SJCRH30 (cell line): Measurements from ENCODE around the gene VGLL4. TPM values are rescaled to one million over a fixed set of nuclear protein-coding genes. Genes with fewer than 3 reads are reported as not detected.

Experiments
- DNase-seq, 2 experiments: peaks; one replicate each; pipeline ENCODE4 v3.0.0-alpha.2; 2015 to 2020
- H3K27ac ChIP-seq: fragments of 250-450 bp; sonication (Bioruptor Pico); 2 replicates; pipeline ENCODE4 v1.5.1; 2020; ENCODE audit warnings: mild to moderate bottlenecking, moderate library complexity
- H3K27me3 ChIP-seq: fragments of 250-450 bp; sonication (Bioruptor Pico); 2 replicates; pipeline ENCODE4 v1.5.1; 2020; ENCODE audit warnings: mild to moderate bottlenecking, moderate library complexity
- H3K36me3 ChIP-seq: fragments of 250-450 bp; sonication (Bioruptor Pico); 2 replicates; pipeline ENCODE4 v1.5.1; 2020; ENCODE audit warnings: mild to moderate bottlenecking, moderate library complexity
- H3K4me1 ChIP-seq: fragments of 250-450 bp; sonication (Bioruptor Pico); 2 replicates; pipeline ENCODE4 v1.5.1; 2020; ENCODE audit warnings: mild to moderate bottlenecking, moderate library complexity
- H3K4me3 ChIP-seq: fragments of 250-450 bp; sonication (Bioruptor Pico); 2 replicates; pipeline ENCODE4 v1.5.1; 2020; ENCODE audit warnings: mild to moderate bottlenecking, moderate library complexity
- H3K9me3 ChIP-seq: fragments of 250-450 bp; sonication (Bioruptor Pico); replicated peaks from 2 replicates; pipeline ENCODE4 v1.5.1; 2020; ENCODE audit warnings: mild to moderate bottlenecking, moderate library complexity
- total RNA-seq: library from RNA; depleted of rRNA; stranded (reverse); fragments of >200 nt; shearing (Covaris generic); gene quantifications from 2 replicates; pipeline ENCODE4 v1.2.3, GENCODE V29; 2014

VGLL4 gene
- total RNA-seq, 1 experiment from 2014 or later, result 49.3 TPM

- no peak overlapping the region for H3K27ac ChIP-seq
- H3K9me3 ChIP-seq, result no peaks in the 10 kb centered on the region
- peaks cover 4% of the 10 kb centered on the region; the same call in 1 of the 2 replicates for H3K4me1 ChIP-seq
- H3K4me3 ChIP-seq, result no peak overlapping the region
- no peaks in the 10 kb centered on the region for H3K27me3 ChIP-seq
- H3K36me3 ChIP-seq, result peaks cover 10% of the 10 kb centered on the region
- DNase-seq, result no peak
These were observed 18.2 kb downstream of the VGLL4 start for GRCh38 chr3:11625376-11626083.

GRCh38 chr3:11624704-11625375 is 18.9 kb downstream of the VGLL4 start:
- H3K4me1 ChIP-seq, result peaks cover 4% of the 10 kb centered on the region; the same call in 1 of the 2 replicates
- H3K27ac ChIP-seq, result no peak overlapping the region
- H3K36me3 ChIP-seq, result peaks cover 10% of the 10 kb centered on the region
- H3K9me3 ChIP-seq, result no peaks in the 10 kb centered on the region
- no peaks in the 10 kb centered on the region for H3K27me3 ChIP-seq
- DNase-seq, result no peak
- no peak overlapping the region for H3K4me3 ChIP-seq

GRCh38 chr3:11624161-11624560 is 19.6 kb downstream of the VGLL4 start:
- no peak overlapping the region for H3K27ac ChIP-seq
- no peaks in the 10 kb centered on the region for H3K27me3 ChIP-seq
- H3K36me3 ChIP-seq, result peaks cover 10% of the 10 kb centered on the region
- peaks cover 4% of the 10 kb centered on the region; the same call in 1 of the 2 replicates for H3K4me1 ChIP-seq
- no peak for DNase-seq
- no peak overlapping the region for H3K4me3 ChIP-seq
- H3K9me3 ChIP-seq, result no peaks in the 10 kb centered on the region

DNA sequence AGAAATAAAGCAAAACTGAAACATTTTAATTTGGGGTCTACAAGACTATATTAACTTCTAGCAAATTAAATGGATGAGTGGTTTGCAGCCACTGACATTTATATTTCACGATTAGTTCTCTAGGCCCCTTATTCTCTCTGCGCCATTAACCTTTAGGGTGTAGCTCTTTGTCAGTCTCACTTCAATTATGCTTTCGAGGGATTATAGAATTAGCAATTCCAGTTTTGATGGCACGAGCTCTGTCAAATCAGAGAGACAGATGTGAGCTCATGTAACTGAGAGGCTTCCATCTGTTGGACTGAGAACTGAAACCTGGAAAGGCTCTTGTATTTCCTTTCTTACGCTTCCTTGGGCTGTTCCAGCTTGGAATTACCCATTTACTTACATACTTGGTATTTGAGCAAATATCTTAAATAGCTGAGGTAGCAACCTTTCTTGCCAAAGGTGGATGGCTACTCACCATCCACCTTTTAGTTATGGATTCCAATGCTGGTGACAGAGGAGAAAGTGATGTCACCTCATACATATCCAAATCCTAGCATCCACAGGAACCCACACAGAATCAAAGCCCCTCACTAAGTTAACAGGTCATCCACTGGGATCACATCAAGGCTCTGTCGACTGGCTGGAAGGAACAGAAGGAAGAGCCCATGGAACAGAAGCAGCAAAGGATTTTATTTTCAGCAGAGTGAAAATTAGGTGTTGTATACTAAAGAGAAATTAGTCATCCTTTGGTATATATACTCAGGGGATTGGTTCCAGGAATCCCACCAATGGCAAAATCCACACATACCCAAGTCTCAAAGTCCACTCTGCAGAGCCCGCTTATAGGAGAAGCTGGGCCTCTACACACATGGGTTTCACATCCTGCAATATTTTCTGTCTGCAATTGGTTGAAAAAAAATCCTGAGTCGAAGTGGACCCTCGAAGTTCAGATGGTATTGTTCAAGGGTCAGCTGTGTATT is 20.8 kb downstream of the VGLL4 start:
- Histone ChIP-seq H3K27ac (no peak overlapping the region), H3K4me3 (no peak overlapping the region), H3K27me3 (no peaks in the 10 kb centered on the region), H3K4me1 (no peaks in the 10 kb centered on the region), H3K9me3 (no peaks in the 10 kb centered on the region), H3K36me3 (peaks cover 10% of the 10 kb centered on the region)
- DNase-seq, result no peak

DNA sequence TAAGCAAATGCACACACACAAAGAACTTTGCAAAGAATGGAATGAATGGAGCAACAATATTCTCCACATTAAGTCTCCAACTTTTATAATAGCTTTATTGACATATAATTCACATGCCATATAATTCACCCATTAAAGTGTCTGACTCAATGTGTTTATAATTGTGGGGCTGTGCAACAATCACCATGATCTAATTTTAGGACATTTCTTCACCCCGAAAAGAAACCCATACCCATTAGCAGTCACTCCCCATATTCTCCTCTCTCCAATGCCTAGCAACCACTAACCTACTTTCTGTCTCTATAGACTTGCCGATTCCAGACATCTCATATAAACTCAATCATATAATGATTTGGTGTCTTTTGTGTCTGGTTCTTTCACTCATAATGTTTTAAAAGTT is 22.6 kb downstream of the VGLL4 start:
- H3K27me3 ChIP-seq, result no peaks in the 10 kb centered on the region
- no peak overlapping the region for H3K27ac ChIP-seq
- H3K9me3 ChIP-seq, result no peaks in the 10 kb centered on the region
- DNase-seq, result no peak
- no peaks in the 10 kb centered on the region for H3K4me1 ChIP-seq
- no peak overlapping the region for H3K4me3 ChIP-seq
- peaks cover 7% of the 10 kb centered on the region for H3K36me3 ChIP-seq

GRCh38 chr3:11619946-11620652 is 23.6 kb downstream of the VGLL4 start:
- Histone ChIP-seq H3K27me3 (no peaks in the 10 kb centered on the region), H3K36me3 (peaks cover 2% of the 10 kb centered on the region; the same call in 1 of the 2 replicates), H3K27ac (no peak overlapping the region), H3K4me1 (no peaks in the 10 kb centered on the region), H3K4me3 (no peak overlapping the region), H3K9me3 (no peaks in the 10 kb centered on the region)
- no peak for DNase-seq

DNA sequence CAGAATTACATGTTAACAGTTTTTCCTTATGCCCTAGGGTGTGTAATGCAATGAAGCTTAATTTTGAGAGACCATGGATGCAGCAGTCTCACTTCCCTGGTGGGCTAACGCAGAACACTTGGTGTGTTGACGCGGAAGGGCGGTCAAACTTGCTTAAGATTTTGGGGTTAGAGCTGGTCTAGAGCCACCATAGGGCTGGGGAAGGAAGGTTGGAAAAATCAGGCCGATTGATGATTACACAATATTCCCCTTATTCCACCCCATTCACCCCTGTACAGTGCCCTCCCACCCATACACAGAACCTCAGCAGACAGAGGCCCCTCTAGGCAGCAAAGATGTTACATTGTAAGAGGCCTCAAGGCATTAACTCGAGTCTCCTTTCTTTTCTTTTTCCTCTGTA is 24.3 kb downstream of the VGLL4 start:
- H3K9me3 ChIP-seq, result no peaks in the 10 kb centered on the region
- H3K27me3 ChIP-seq, result no peaks in the 10 kb centered on the region
- no peaks in the 10 kb centered on the region for H3K4me1 ChIP-seq
- no peaks in the 10 kb centered on the region for H3K36me3 ChIP-seq
- no peak overlapping the region for H3K4me3 ChIP-seq
- no peak overlapping the region for H3K27ac ChIP-seq
- no peak for DNase-seq

DNA sequence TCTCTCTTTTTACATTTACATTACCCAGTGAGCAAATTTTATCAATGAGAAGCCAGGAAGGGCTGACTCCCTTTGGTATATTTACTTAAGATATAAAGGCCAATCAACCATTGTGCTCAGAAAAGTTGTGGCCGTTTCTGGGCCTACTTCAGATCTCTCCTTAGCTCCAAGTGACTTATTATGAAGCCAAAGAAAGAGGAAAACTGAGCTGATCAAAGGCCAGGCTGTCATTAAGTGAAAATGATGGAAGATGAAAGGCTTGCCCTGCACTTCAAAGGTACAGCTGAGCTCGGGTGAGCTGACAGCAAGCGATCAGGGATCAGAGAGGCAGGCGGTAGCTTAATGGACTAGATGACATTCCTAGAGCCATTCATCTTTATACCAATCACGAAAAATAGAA is 24.8 kb downstream of the VGLL4 start:
- H3K4me1 ChIP-seq, result no peaks in the 10 kb centered on the region

DNA sequence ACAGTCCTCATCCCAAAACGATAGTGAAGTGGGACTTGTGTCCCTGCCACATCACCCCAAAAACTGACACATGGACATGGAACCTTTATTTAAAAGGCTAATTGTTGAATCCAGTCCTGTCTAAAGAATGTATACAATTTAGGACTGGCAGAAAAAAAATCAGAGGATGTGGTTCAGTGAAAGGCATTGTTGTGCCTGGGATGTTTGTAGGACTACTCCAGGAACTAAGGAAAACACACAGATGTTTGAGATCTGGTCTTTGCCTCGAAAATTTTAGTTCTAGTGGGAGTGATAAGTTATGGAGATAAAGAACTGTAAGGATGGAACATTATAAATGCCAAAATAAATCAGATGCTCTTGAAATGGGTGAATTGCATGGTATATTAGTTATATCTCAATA is 27.2 kb downstream of the VGLL4 start:
- DNase-seq, result no peak
- no peak overlapping the region for H3K4me3 ChIP-seq
- H3K36me3 ChIP-seq, result no peaks in the 10 kb centered on the region
- no peaks in the 10 kb centered on the region for H3K27me3 ChIP-seq
- peaks cover 11% of the 10 kb centered on the region for H3K4me1 ChIP-seq
- H3K9me3 ChIP-seq, result no peaks in the 10 kb centered on the region
- no peak overlapping the region for H3K27ac ChIP-seq

More for the DNA sequence above, 24.8 kb downstream of the VGLL4 start:
- H3K27me3 ChIP-seq, result no peaks in the 10 kb centered on the region
- no peaks in the 10 kb centered on the region for H3K9me3 ChIP-seq
- H3K4me3 ChIP-seq, result no peak overlapping the region
- H3K27ac ChIP-seq, result no peak overlapping the region
- no peak for DNase-seq
- no peaks in the 10 kb centered on the region for H3K36me3 ChIP-seq

- Histone ChIP-seq H3K4me3 (no peak overlapping the region), H3K27me3 (no peaks in the 10 kb centered on the region), H3K36me3 (no peaks in the 10 kb centered on the region), H3K27ac (no peak overlapping the region), H3K4me1 (peaks cover 25% of the 10 kb centered on the region), H3K9me3 (no peaks in the 10 kb centered on the region)
- peak in 1 of 2 experiments; percentile 31 for DNase-seq
These were observed 29.7 kb downstream of the VGLL4 start for GRCh38 chr3:11613851-11614487.

- Histone ChIP-seq H3K9me3 (no peaks in the 10 kb centered on the region), H3K27ac (no peak overlapping the region)
- no peak for DNase-seq
These were observed 30.4 kb downstream of the VGLL4 start for GRCh38 chr3:11613319-11613718.

DNA sequence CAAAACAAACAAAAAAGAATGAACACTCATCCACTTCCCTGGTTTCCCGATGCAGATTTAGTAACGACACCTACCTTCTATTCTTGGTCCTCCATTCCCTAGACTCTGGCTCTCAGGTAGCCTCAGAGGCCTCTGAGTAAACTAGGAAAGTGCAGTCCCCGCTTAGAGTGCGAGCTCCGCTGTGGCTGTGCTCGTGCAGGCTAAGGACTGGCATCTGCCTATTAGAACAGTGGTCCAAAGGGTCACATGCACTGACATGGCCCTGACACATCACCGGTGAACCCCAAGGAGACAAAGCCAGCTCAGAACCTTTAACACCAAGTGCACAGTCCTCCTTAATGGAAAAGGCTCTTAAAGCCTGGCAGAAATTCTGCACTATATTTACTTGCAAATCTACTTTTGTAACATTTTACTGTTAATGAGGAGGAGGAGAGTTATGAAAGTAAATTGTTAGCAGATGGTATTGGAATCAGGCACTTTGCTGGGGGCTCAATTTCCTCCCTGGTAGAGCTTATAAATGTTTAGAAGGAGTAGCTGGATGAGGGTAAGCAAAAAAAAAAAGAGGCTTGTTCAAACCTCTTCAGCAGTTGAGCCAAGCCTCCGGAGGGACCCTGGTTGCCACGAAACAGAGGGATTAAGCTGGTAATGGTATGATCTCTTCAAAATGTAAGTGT is 31.1 kb downstream of the VGLL4 start:
- Histone ChIP-seq H3K4me1 (peaks cover 38% of the 10 kb centered on the region), H3K27me3 (no peaks in the 10 kb centered on the region), H3K4me3 (no peak overlapping the region), H3K36me3 (no peaks in the 10 kb centered on the region), H3K27ac (no peak overlapping the region), H3K9me3 (no peaks in the 10 kb centered on the region)
- no peak for DNase-seq

More at GRCh38 chr3:11613319-11613718, 30.4 kb downstream of the VGLL4 start:
- H3K36me3 ChIP-seq, result no peaks in the 10 kb centered on the region
- no peak overlapping the region for H3K4me3 ChIP-seq
- H3K27me3 ChIP-seq, result no peaks in the 10 kb centered on the region
- peaks cover 31% of the 10 kb centered on the region for H3K4me1 ChIP-seq

DNA sequence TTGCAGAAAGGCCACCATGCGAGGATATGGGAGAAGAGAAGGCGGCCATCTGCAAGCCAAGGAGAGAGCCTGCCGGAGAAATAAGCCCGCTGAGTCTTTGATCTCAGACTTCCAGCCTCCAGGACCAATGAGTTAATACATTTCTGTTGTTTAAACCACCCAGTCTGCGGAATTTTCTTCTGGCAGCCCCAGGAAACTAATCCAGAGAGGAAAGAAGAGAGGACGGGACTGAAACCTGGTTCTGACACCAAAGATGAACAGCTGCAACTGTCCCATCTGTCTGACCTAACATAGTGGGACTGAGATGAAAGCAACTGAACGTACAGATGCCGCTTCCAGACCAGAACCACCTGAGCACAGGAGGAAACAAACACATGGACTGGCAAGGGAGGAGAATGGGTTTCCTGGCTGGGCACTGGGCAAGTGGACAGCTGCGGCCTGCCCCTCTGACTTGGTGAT is 32.3 kb downstream of the VGLL4 start:
- H3K27ac ChIP-seq, result peak overlapping the region; percentile 96

More for the DNA sequence above, 32.3 kb downstream of the VGLL4 start:
- Histone ChIP-seq H3K4me3 (peak overlapping the region; percentile 35), H3K27me3 (no peaks in the 10 kb centered on the region), H3K9me3 (no peaks in the 10 kb centered on the region), H3K4me1 (peaks cover 47% of the 10 kb centered on the region), H3K36me3 (no peaks in the 10 kb centered on the region; the same call in 1 of the 2 replicates)
- peak; percentile 70 to 87 for DNase-seq
